NCI-H1417 (cell line): ENCODE measurements around the gene LCORL.
"Not testable (repeated sequence)": the region's sequence is repeated elsewhere in the genome, so short reads cannot be mapped to it uniquely, and the experiment has no call there.

Experiments
- DNase-seq, 3 experiments: peaks; one replicate each; lab custom pipeline; 2025; lab: John Stamatoyannopoulos, UW

Gene LCORL

GRCh38 chr4:18020145-18020670 lies 1.3 kb downstream of the LCORL start:
- peak in 1 of 3 experiments; percentile 54 for DNase-seq

GRCh38 chr4:18014269-18014668 lies 7.3 kb downstream of the LCORL start:
- no peak for DNase-seq

- DNase-seq = no peak
Measured at GRCh38 chr4:18012807-18013462, 8.6 kb downstream of the LCORL start.

DNA sequence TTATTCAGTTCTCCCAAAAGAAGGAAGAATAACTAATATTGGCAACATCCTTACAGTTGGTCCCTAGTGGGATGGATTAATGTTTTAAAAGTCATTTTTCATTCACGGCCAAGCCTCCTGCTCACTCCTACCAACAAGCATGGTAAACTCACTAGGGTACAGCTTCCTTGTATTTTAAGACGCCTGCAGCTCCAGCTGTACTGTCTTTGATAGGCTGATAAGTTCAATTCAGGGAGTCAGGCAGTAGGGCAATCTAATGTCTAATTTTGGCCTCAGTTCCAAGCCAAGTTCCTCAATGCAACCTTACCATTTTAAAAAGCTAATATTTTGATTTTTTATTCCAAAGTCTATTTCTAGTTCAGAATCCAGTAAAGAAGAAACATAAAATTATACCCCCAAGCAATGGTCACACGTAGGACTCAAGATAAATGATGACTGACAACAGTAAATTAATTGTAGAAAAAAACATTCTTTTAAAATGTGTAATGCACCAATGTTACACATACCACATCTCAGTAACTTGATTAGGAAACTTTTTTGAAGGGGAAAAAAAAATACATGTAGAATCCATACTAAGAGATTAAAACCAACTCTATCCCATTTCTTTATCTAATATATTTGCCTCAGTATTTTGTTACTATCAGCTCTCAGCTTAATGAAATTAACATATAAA lies 9.3 kb downstream of the LCORL start:
- no peak for DNase-seq

GRCh38 chr4:18007625-18008024 lies 13.9 kb downstream of the LCORL start:
- DNase-seq = no peak

GRCh38 chr4:18006432-18006831 lies 15.1 kb downstream of the LCORL start:
- DNase-seq = not testable (repeated sequence)

GRCh38 chr4:17997129-17997528 lies 24.4 kb downstream of the LCORL start:
- DNase-seq = no peak

DNA sequence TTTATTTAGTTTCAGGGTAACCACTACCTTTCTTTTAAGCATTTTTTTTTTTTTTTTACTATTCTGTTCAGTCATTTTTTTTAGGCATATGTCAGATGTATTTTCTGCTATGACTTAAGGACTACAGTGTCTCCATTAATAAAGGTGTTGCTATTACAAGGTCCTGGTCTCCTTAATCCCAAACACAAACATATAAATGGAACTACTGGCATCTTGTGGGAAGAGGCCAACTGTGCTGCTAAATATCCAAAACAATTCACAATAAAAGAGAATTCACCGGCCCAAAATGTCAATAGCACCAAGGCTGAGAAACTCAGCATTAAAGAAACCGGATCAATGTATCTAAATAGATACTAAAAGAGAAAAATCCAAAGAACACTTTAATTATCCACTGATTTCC lies 26.4 kb downstream of the LCORL start:
- no peak for DNase-seq

GRCh38 chr4:17985832-17986231 lies 35.7 kb downstream of the LCORL start:
- no peak for DNase-seq

DNA sequence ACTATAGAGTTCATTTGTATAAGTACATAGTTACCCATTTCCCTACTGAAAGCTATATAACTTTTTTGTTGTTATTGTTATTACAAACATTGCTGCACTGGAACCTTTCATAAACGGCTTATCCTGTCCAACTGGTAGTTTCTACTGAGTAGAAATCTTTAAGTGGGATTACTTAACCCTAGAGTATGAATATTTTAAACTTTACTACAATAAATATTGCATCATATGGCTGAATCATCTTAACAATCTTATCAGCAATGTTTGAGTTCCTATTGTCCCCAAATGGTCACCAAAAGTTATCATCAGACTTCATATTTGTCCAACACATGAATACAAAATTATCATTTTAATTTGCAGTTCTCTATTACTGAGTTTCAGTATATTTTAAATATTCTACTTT lies 40.5 kb downstream of the LCORL start:
- no peak for DNase-seq

- no peak for DNase-seq
Measured at GRCh38 chr4:17968721-17969120, 52.8 kb downstream of the LCORL start.

GRCh38 chr4:17967078-17967477 lies 54.5 kb downstream of the LCORL start:
- DNase-seq = no peak

DNA sequence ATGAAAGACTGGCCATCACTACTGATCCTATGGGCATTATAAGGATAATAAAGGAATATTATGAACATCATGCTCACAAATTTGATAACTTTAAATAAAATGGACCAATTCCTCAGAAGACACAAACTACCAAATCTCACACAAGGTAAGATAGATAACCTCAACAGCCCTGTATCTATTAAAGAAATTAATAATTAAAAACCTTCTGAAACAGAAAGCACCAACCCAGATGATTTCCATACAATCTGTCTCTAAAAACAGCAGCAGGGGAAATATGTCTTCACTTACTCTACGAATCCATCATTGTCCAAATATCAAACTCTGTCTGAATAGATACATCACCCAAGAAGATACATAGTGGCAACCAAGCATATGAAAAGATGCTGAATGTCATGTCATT lies 55.2 kb downstream of the LCORL start:
- no peak for DNase-seq

- DNase-seq = no peak
Measured at GRCh38 chr4:17964576-17964975, 57.0 kb downstream of the LCORL start.

DNA sequence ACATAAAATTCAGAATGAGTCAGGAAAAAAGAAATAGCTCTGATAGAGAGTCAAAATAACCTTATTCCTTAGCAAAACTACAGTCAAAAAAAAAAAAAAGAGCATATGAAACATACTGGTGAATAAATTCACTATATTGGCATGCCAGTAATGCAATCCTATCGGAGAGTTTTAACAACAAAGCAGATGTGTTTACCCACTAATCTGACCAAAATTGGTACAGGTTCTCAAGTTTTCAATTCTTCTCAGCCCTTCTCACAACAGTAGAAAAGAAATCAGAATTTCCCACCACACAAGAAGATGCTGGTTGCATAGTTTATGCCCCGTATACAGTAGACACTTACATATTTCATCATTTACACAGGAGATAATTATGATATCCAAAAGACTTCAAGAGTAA lies 59.4 kb downstream of the LCORL start:
- no peak for DNase-seq

DNA sequence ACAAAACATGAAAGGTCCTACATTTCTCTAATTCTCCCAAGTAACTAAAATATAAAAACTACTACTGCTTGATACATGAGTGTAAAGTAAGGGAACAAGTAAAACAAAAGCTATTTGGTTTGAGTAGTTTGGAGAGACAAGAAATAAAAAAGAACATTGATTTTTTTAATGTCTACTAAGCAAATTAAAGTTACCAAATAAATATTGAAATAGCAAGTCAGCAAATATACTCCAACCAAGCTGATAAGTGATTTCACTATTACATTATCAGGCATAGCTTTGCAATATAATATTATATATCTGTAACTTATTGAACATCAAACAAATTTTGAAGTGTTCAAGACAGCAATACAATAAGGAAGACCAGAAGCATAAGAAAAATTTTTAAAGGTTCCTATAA lies 60.3 kb downstream of the LCORL start:
- DNase-seq = no peak

GRCh38 chr4:17958181-17958580 lies 63.4 kb downstream of the LCORL start:
- DNase-seq = no peak

DNA sequence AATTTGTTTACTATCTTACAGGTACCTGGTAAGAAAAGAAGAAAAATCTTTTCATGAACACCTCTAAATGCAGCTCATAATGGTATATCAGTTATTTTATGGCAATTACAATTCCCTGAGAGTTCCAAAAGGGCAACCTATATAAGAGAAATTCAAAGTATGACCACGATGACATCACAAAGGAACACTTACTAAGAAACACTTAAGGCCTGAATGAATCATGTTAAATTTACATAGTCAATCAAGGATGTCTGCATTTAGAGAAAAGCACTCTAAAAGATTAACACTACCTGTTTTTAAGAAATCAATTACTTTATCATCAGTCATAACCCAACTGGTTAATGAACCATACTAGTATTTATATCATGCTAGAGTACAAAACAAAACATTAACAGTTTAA lies 63.9 kb downstream of the LCORL start:
- DNase-seq = no peak

- DNase-seq = no peak
Measured at GRCh38 chr4:17956245-17956644, 65.3 kb downstream of the LCORL start.

GRCh38 chr4:17945303-17945702 lies 76.3 kb downstream of the LCORL start:
- no peak for DNase-seq

DNA sequence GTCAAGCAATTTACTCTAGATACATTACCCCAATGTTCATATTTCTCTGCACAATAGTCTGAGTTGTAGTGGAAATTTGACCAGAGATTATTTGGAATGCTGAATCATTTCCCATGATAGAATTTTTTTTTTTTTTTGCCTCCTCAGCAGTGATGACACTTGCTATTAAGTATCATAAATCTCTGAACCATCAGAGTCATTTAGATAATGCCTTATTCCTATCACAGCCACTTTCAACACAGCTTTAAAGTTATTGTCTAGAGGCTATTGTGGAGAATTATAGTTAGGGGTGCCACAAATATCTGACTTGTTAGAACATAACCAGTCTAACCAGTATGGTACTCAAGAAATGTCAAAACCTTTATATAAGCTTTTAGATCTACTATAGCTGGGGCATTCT lies 79.8 kb downstream of the LCORL start:
- DNase-seq = peak in 1 of 3 experiments; percentile 3

- no peak for DNase-seq
Measured at GRCh38 chr4:17939054-17939453, 82.5 kb downstream of the LCORL start.

- no peak for DNase-seq
Measured at GRCh38 chr4:17934286-17934685, 87.3 kb downstream of the LCORL start.

GRCh38 chr4:17933126-17933525 lies 88.4 kb downstream of the LCORL start:
- no peak for DNase-seq
